Measurements from ENCODE around the gene ABCA3. TPM values are rescaled to one million over a fixed set of nuclear protein-coding genes. Genes with fewer than 3 reads are reported as not detected.

Gene ABCA3
- polyA plus RNA-seq, 1 donor from 2014 or later: 30.7 TPM

Small RNA genes within 50 kb of the gene (small RNA-seq; reads per million reads assigned to genes)
- 0.03 to 0.19 (median 0.08) reads per million in 3 experiments for gene MIR3677
- gene MIR4717: 0 reads per million in 3 experiments

Other genes with a start within 250 kb of the ABCA3 start
- 176 and 232 TPM in 2 replicates for gene PKD1, start 204.8 kb downstream of the ABCA3 start, polyA plus RNA-seq
- gene RAB26, start 192.1 kb downstream of the ABCA3 start, polyA plus RNA-seq: 2.7 and 4.9 TPM in 2 replicates
- gene TRAF7, start 184.9 kb downstream of the ABCA3 start, polyA plus RNA-seq: 30.9 and 42.5 TPM in 2 replicates
- gene CASKIN1, start 144.1 kb downstream of the ABCA3 start, polyA plus RNA-seq: 10.3 and 12.3 TPM in 2 replicates
- 13.5 and 34.2 TPM in 2 replicates for gene MLST8, start 135.3 kb downstream of the ABCA3 start, polyA plus RNA-seq
- 39.2 and 43.6 TPM in 2 replicates for gene BRICD5, start 129.9 kb downstream of the ABCA3 start, polyA plus RNA-seq
- 42.2 and 44.1 TPM in 2 replicates for gene PGP, start 125.9 kb downstream of the ABCA3 start, polyA plus RNA-seq
- gene E4F1, start 117.1 kb downstream of the ABCA3 start, polyA plus RNA-seq: 64.9 and 81.6 TPM in 2 replicates
- 10.2 and 10.9 TPM in 2 replicates for gene DNASE1L2, start 104.3 kb downstream of the ABCA3 start, polyA plus RNA-seq
- 33.1 and 35.3 TPM in 2 replicates for gene ECI1, start 89.1 kb downstream of the ABCA3 start, polyA plus RNA-seq
- 180 and 195 TPM in 2 replicates for gene RNPS1, start 72.6 kb downstream of the ABCA3 start, polyA plus RNA-seq
- gene CCNF, start 88.7 kb upstream of the ABCA3 start, polyA plus RNA-seq: 5.2 and 5.7 TPM in 2 replicates
- 27.6 and 31.5 TPM in 2 replicates for gene TEDC2, start 119.4 kb upstream of the ABCA3 start, polyA plus RNA-seq
- gene NTN3, start 130.6 kb upstream of the ABCA3 start, polyA plus RNA-seq: 1.2 and 2.4 TPM in 2 replicates
- 27.1 and 30.1 TPM in 2 replicates for gene TBC1D24, start 134.4 kb upstream of the ABCA3 start, polyA plus RNA-seq
- gene ATP6V0C, start 173.2 kb upstream of the ABCA3 start, polyA plus RNA-seq: 89.7 and 100 TPM in 2 replicates
- gene AMDHD2, start 179.6 kb upstream of the ABCA3 start, polyA plus RNA-seq: 50.0 and 80.3 TPM in 2 replicates
- 0.46 TPM in 1 of 2 replicates, not detected in the other for gene CEMP1, start 190.7 kb upstream of the ABCA3 start, polyA plus RNA-seq
- gene PDPK1, start 197.3 kb upstream of the ABCA3 start, polyA plus RNA-seq: 18.6 and 20.1 TPM in 2 replicates